Mesenteric fat pad (tissue), 1 donor: ENCODE data around the gene TNFRSF4. TPM values are rescaled to one million over a fixed set of nuclear protein-coding genes. Genes with fewer than 3 reads are reported as not detected.
"Not testable (repeated sequence)": the region's sequence is repeated elsewhere in the genome, so short reads cannot be mapped to it uniquely, and the experiment has no call there.

Experiments used
- DNase-seq: peaks from one replicate; pipeline ENCODE4 v3.0.0-alpha.2; 2020; ENCODE audit warnings: low spot score
- total RNA-seq: library from RNA; stranded (reverse); fragmentation: NEBNext Ultra II Directional; extraction: Animal tissue kit (Norgen Biotek cat#: 25700); gene quantifications from one replicate; pipeline ENCODE4 v1.2.1, GENCODE V29; 2021
- donor health status: DM: yes; HTN: yes; CAD: no.

The TNFRSF4 gene
- total RNA-seq, 1 donor from 2014 or later: 10.7 TPM

DNA sequence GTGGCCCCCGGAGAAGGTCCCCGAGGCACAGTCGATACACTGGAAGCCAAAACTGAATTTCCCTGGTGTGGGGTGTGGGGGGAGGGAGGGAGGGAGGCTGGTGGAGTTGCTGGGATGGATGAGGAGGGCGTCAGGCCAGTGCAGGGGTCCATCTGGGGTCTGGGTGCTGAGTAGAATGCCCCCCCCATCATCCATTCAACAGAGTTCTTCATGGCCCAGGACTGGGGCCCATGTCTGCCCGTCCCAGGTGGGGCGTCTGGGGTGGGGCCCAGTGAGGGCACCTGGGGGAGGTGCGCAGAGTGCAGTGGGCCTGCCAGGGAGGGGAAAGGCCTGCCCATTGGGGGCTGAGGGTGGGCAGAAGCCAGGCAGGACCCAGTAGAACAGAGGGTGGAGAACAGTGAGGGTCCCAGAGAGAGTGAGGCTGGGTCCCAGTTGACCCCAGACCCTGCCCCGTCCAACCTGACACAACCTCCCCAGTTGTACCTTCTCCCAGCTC lies 9.5 kb downstream of the TNFRSF4 start:
- DNase-seq: no peak

DNA sequence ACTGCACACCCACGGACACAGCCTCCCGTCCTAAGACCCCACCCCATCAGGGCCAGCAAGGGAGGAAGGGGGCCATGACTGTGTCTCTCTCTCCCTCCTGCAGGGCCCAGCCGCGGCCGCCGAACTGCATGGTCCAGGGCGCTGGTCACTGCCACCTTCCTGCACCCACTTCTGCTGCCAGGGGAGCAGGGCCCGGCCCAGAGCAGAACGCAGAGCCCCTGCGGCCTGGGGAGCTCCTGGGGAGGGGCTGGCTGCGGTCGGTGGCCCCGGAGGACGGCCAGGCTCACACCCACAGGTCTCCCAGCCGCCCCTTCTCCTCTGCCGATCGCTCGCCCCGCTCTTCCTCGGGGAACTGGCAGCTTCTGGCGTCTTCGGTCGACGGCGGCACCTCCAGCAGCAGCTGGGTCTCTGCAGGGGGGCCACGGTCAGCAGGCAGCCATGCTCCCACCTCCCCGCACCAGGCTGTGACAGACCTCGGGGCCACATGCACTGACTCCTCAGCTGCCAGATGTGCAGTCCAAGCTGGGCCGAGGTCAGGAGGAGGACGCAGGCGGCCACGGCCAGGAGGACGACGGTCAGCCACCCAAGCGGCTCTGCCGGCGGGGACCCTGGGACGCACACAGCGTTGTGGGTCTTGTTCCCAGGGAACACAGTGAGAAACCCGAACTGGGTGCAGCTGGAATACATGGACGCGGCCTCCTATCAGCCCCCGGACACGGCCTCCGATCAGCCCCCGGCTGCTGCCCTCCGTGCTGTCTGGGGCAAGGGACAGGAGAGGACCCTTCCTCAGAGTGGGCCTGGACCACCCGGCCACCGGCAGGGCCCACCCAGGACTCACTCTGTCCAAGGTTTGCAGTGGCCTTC lies 10.2 kb downstream of the TNFRSF4 start:
- no peak for DNase-seq

DNA sequence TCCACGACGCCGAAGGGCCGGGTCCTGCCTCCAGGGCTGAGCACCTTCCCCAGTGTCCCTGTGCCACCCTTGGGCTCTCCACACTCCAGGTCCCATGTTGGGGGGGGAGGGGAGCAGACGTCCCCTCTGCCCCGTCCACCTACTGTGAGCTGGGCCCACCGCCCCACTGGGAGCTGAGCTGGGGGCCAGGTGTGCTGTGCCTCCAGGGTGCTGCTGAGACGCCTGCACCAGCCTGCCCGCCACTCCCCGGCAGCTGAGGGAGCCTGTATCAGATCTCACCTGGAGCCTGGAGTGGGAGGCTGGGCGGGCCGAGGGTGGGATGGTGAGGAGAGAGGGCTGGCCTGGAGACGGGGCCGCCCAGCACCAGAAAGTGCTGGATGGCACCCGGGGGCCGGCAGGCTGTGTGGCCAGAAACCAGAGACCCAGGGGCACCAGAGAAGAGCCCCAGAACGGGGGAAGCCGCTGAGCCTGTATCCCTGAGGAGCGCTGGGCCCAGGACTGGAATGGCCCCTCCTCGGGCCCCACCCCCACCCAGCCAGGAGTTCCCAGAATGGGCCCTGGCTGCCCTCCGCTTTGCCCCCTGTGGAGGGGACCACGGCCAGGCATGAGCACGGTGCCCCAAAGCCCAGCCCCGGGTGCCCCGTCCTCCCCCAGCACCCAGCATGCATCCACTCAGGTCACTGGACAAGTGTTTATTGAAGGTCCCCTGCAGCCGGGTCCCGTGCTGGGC lies 11.0 kb downstream of the TNFRSF4 start:
- DNase-seq: no peak

DNA sequence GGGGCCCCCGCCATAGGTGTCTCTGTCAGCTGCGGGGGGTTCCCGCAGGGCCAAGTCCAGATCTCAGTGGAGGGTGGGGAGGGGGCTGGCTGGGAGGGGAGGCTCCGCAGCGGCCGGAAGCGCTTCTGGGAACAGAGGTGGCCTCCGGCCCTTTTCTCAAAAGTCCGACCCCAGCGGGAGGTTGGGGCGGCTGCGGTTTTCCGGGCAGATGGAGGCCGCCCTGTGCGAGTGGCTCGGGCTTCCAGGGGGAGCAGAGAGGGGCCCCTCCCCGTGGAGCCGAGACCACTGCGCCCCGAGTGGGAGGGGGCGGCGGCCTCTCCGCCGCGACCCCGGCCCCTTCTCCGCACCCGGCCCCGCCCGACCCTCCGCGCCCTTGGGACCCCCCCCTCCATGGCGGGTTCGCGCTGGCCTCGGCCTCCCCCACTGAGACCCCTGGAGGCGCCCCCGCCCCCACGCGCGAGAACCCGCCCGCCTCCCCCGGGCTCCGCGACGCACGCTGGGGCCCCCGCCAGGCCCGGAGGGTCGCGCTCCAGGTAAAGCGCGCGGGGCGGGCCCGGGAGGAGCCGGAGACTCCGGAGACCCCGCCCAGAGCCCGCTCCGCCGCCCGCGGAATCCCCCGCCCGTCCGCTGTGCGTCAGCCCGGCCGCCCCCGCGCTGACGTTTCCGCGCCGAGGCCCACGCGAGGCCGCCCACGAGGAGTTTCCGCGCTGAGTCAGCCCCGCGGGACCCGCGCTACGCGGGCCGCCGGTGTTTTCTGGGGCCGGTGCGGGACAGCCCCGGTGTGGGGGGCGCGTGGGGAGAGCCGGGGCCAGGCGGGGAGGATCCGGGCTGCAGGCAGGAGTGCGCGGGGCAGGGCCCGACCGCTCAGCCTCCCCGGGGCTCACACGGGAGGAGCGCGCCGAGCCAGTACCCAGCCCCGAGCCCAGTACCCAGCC lies 12.8 kb downstream of the TNFRSF4 start:
- no peak for DNase-seq

DNA sequence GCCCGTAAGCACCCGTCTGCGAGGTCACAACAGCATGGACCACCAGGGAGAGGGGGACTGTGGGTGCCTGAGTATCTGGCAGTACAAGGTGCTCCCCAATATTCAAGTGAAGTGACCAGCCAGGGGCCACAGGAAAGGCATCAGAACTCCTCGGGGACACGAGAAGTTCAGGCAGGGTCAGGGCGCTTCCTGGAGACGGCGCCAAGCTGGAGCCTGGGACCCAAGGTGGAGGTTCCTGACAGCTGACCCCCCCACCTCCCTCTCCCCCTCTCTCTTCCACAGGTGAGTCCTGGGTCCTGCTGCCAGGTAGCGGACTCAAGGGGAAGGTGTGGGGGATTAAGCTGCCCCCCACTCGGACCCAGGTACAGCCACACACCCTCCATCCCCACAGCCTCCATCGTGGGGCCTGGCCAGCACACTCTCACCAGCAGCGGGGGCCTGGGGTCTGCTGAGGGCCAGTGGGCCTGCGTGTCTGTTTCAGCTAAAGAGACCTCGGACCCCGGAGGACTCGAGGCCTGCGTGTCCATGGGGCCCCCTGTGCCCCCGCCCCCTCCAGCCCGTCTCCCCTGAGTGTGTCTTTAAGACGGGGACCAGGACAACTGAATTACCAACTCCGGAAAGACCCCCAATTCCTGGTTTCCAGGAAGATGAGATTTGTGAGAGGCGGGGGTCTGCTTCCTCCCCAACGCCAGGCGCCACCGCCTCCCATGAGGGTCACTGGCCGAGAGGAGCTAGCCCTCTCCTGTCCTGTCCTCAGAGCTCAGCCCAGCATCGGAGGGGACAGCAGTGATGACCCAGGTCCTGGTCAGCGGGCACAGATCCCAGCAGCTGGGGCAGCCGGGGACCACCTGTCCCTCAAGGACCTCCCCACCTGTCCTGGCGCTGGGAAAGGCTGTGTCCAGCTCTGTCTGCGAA lies 13.7 kb downstream of the TNFRSF4 start:
- DNase-seq: no peak

DNA sequence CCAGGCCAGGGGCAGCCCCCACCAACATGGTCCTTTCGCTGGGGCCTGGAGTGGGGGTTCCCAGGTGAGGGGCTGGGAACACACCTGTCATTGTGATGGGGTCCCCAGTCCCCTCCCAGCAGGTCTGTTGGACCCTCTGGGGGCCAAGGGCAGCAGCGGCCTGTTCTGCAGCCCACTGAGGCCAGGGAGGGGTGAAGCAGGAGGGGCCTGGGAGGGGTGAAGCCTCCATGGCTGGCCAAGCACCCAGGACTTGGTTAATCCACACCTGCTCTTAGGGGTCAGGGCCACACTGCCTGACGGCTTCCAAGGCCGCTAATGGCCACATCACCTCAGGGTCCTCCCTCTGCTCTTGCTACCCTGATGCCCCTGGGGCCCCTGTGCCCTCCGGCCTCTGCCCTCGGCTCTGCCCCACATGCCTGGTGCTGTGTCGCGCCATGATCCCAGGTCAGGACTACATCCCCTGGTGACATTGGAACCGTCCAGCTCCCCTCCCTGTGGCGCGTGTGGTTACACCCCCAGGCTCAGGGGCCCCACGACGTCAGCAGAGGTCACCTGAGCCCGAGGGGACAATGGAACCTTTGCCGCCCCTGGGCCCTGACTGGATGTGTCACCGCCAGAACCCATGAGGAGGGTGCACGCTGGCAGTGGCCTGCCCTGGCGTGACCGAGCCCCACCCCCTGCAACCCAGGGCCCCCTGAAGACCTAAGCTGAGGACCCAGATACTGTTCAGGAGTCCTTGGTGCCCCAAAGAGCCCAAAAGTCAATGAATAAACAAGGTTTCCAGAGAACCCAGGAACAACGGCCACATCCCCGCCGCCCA lies 14.6 kb downstream of the TNFRSF4 start:
- no peak for DNase-seq

DNA sequence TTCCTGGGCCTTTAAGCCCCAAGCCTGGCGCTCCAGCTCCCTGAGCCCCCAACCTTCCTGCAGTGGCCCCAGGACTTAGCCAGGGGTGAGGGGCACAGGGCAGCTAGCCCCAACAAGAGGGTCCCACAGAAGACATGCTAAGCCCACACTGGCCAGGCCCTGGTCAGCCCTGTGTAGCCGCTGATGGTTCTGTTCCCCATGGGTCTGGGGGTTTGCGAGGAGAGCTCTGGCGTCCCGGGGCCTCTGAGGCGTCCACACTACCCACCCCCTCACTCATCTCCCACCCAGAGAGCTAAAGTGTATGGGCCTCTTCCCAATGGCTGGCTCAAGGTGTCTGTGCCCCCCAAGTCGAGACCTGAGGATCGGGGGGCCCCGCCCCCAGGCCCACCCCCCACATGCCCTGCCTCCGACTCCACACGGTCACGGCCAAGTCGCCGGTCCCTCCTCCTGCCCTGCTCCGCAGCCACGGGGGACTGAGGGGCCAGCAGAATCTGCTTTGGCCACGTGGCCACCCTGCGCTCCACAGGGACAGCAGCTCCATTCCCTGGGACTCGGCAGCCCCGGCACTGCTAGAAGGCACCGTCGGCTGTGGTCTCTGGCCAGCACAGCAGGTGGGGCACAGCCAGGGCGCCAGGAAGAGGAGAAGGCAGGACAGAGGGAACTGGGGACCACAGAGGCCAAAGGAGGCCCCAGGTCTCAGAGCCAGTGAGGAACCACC lies 15.4 kb downstream of the TNFRSF4 start:
- no peak for DNase-seq

DNA sequence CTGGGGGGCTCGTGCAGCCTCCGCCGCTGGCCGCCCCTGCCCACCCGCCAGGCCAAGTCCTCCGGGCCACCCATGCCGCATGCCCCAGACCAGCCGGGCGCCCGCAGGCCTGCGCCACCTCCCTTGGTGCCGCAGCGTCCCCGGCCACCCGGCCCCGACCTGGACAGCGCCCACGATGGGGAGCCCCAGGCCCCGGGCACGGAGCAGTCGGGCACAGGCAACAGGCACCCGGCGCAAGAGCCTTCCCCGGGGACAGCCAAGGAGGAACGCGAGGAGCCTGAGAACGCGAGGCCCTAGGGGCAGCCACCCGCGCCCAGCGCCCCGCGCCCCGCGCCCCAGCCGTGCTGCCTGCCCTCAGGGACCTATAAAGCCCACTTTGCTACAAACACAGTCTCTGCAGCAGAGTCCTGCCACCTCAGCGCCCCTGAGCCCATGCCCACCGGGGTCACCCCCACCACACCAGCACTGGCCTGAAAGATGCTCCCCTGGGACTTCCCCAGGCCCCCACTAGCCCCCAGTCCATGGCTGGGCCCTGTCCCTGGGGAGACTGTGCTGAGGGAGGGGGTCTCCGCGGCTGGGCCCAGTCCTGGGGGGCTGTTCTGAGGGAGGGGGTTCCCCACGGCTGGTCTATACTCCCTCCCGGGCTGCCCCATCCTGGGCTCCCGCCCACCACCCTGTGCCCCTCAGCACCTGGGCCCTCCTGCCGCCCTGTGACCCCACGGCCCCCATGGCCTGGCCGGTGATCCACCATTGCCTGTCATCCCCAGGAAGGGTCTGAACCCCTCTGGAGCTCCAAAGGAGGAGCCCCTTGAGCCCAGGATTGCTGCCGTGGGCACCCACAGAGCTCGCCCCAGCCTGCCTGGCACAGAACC lies 16.2 kb downstream of the TNFRSF4 start:
- DNase-seq: no peak

DNA sequence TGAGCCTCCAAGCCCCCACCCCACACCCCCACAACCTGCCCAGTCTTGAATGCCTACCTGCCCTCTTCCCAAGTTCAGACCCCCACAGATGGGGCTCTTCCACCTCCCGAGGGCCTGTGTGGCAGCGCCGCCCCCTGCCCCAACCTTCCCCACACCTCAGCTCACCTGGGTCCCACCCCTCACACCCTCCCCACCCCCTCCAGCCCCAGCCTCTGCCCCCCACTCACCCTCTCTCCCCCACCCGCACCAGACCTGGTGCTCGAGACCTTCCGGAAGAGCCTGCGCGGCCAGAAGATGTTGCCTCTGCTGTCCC lies 16.8 kb downstream of the TNFRSF4 start:
- DNase-seq: no peak

DNA sequence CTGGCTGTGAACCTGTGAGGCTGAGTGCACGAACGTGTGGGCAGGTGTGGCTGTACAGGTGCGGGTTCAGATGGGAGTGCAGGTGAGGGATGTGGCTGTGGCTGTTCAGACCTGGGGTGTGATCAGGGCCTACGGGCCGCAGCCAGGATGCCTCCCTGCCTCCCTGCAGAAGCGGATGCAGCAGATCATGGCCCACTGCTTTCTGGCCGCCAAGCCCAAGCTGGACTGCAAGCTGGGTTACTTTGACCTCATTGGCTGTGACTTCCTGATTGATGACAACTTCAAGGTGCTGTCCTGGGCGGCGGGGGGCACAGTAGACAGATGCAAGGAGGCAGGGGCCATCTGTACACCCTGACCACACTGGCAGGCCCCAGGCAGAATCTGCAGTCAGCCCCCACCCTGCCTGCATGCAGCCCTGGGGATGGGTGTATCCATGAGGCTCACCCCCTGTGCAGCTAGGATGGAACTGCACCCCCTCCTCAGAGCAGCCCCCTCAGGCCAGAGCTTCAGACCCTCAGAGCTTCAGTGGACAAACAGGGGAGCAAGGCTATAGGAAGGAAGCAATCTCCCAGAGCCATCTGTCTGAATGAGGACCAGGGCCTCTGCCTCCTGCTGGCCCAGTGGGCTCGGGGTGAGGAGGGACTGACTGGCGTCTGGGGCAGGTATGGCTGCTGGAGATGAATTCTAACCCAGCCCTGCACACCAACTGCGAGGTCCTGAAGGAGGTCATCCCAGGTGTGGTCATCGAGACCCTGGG lies 17.3 kb downstream of the TNFRSF4 start:
- DNase-seq: no peak

DNA sequence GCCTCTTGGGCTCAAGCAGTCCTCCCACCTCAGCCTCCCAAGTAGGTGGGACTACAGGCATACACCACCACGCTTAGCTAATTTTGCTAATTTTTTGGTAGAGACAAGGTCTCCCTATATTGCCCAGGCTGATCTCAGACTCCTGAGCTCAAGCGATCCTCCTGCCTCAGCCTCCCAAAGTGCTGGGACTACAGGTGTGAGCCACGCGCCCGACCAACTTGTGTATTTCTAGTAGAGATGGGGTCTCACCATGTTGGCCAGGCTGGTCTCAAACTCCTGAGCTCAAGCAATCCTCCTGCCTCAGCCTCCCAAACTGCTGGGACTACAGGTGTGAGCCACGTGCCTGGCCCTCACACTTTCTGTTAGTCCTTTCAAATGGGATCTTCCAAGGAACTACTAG lies 18.2 kb downstream of the TNFRSF4 start:
- not testable (repeated sequence) for DNase-seq

DNA sequence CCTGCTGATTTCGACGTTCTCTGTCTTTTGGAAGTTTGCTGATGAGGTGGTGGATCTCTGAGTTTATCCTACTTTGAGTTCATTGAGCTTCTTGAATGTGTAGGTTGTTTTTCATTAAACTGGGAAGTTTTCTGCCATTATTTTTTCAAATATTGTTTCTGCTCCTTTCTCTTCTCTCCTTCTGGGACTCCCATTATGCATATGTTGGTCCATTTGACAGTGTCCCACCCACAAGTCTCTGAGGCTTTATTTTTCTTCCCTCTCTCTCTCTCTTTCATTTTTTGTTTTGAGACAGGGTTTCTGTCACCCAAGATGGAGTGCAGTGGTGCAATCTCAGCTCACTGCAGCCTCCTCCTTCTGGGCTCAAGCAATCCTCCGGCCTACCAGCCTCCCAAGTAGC lies 19.2 kb downstream of the TNFRSF4 start:
- no peak for DNase-seq

DNA sequence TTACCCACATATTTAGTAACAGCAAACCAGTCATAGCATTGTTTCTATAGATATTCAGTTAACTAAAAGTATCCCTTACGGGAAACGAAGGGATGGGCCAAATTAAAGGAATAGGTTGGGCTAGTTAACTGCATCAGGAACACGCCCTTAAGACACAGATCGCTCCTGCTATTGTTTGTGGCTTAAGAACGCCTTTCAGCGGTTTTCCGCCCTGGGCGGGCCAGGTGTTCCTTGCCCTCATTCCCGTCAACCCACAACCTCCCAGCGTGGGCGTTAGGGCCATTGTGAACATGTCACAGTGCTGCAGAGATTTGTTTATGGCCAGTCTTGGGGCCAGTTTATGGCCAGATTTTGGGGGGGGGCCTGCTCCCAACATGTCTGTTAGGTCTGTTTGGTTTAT lies 22.2 kb downstream of the TNFRSF4 start:
- no peak for DNase-seq

DNA sequence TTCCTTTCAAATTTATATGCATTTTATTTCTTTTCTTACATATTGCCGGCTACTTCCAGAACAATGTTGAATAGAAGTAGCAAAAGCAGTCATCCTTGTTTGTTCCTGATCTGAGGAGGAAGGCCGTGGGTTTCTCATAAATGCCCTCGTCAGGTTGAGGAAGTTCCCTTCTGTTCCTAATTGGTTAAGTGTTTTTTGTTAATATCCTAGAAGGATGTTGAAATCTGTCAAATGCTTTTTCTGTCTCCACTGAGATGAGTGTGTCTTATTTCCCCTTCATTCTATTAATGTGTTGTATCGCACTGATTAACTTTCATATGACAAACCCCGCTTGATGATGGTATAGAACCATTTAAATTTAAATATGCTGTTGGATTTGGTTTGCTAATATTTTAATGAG lies 24.8 kb downstream of the TNFRSF4 start:
- no peak for DNase-seq

DNA sequence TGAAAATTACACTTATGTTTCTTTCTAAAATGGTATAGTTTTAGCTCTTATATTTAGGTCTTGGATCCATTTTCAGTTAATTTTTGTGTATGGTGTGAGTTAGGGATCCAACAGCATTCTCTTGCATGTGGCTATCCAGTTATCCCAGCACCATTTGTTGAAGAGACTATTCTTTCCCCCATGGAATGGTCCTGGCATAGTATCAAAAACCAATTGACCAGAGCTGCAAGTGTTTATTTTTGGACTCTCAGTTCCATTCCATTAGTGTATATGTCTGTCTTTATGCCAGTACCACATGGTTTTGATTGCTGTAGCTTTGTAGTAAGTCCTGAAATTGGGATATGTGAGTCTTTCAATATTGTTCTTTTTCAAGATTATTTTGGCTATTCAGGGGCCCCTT lies 26.0 kb downstream of the TNFRSF4 start:
- DNase-seq: no peak

DNA sequence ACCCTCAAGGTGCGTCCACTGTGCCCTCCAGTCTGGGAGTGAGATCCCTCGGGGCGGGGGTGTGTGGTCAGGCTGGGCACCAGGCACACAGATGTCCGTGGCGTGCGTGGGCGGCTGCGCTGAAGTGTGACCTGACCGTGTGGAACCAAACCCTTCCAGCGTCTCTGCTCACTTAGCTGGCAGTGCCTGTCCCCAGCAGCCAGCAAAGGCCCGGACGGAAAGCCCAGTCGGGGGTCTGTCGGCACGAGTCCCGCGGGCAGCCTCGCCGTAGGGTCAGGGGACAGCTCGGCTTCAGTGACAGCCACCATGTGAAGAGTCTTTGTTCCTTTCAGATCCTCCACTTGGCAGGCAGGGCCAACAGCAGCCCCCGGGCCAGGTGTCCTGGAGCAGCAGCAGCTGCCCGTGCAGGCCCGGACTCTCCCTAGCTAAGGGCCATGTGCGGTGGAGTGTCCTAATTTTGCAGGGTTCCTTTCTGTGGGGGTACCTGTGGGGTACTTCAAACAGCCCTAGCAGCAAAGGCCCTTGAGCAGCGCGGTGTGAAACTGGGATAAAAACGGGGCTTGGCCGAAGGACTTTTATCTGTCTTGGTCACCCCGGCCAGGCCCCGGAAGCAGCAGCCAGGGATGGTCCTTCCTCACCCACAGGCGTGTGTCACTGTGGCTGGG lies 28.7 kb downstream of the TNFRSF4 start:
- DNase-seq: no peak
